Adrenal gland (tissue), 5 donors: ENCODE measurements around the gene KRT222.

Experiments
- POLR2A ChIP-seq, 2 donors: fragments of 450-650 bp; IDR thresholded peaks; one replicate each; pipeline ENCODE4 v1.6.1; 2017; ENCODE audit warnings: antibody characterized with exemption in 2 of 2, mild to moderate bottlenecking in 2 of 2, moderate library complexity in 1 of 2
- TF ChIP-seq, protein P1 (sequence below), 6 experiments: fragments of 450-650 bp in 4 of 6; fragments of 200-600 bp in 2 of 6; sonication (generic) in 1 of 6; IDR thresholded peaks; 1 replicate in 5 of 6; 2 replicates in 1 of 6; pipeline versions ENCODE4 v1.5.1 to v1.8.0; 2016 to 2021; ENCODE audit warnings: antibody characterized with exemption in 6 of 6, mild to moderate bottlenecking in 2 of 6, moderate library complexity in 1 of 6
- donor health status: DM: no; HTN: no; CAD: no.

DNA sequence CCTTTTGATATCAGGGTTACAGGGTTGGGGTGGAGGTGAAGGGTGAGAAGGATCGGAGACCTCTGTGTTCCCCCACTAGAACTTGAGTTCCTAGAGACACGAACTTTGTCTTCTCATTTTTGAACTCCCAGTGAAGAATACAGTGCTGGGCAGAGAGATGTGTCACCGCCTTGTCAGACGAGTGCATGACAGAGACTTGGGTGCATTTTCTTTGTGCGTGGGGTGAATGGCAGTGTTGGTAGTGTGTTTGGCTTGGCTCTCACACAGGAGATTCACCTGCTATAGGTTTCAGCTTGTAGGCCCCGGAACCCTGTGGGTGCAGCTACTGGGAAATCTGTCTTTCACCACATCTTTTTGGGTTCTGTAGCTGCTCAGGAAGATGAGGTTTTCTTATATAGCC lies 59.7 kb downstream of the KRT222 start:
- TF ChIP-seq, protein P1, sequence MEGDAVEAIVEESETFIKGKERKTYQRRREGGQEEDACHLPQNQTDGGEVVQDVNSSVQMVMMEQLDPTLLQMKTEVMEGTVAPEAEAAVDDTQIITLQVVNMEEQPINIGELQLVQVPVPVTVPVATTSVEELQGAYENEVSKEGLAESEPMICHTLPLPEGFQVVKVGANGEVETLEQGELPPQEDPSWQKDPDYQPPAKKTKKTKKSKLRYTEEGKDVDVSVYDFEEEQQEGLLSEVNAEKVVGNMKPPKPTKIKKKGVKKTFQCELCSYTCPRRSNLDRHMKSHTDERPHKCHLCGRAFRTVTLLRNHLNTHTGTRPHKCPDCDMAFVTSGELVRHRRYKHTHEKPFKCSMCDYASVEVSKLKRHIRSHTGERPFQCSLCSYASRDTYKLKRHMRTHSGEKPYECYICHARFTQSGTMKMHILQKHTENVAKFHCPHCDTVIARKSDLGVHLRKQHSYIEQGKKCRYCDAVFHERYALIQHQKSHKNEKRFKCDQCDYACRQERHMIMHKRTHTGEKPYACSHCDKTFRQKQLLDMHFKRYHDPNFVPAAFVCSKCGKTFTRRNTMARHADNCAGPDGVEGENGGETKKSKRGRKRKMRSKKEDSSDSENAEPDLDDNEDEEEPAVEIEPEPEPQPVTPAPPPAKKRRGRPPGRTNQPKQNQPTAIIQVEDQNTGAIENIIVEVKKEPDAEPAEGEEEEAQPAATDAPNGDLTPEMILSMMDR (IDR thresholded peaks at IDR 0.05): no peak
- TF ChIP-seq POLR2A (IDR thresholded peaks at IDR 0.05): no peak
